ENCODE results near the gene ZNF175.

GRCh38 chr19:51602189-51602854 is 31.2 kb downstream of the ZNF175 start:
- TF ChIP-seq, protein P1, sequence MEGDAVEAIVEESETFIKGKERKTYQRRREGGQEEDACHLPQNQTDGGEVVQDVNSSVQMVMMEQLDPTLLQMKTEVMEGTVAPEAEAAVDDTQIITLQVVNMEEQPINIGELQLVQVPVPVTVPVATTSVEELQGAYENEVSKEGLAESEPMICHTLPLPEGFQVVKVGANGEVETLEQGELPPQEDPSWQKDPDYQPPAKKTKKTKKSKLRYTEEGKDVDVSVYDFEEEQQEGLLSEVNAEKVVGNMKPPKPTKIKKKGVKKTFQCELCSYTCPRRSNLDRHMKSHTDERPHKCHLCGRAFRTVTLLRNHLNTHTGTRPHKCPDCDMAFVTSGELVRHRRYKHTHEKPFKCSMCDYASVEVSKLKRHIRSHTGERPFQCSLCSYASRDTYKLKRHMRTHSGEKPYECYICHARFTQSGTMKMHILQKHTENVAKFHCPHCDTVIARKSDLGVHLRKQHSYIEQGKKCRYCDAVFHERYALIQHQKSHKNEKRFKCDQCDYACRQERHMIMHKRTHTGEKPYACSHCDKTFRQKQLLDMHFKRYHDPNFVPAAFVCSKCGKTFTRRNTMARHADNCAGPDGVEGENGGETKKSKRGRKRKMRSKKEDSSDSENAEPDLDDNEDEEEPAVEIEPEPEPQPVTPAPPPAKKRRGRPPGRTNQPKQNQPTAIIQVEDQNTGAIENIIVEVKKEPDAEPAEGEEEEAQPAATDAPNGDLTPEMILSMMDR (conservative IDR thresholded peaks at IDR 0.05 in 1 of 2, IDR thresholded peaks at IDR 0.05 in 1 of 2; ENCODE audit: extremely low read depth in 1 of 2, insufficient read depth in 1 of 2, low read depth in 1 of 2, low read length in 2 of 2): no peak
- TF ChIP-seq EZH2 (IDR thresholded peaks at IDR 0.05; ENCODE audit: borderline replicate concordance, low read length): no peak

All from mammary epithelial cell (primary cell).